ENCODE measurements around the gene TFDP2. TPM values are rescaled to one million over a fixed set of nuclear protein-coding genes. Genes with fewer than 3 reads are reported as not detected.
"Not testable (repeated sequence)": the region's sequence is repeated elsewhere in the genome, so short reads cannot be mapped to it uniquely, and the experiment has no call there.

TFDP2 gene
- total RNA-seq, 4 donors from 2014 or later = 18.2 to 286 (median 64.4) TPM

- no peak overlapping the region for H3K27ac ChIP-seq
- no peak overlapping the region for H3K4me3 ChIP-seq
- no peaks in the 10 kb centered on the region for H3K27me3 ChIP-seq
- intact Hi-C loops (cut with DNase I; ENCODE audit: low total_unique reads) = no loop called here
- DNase-seq = no peak
- no peak for TF ChIP-seq CTCF (IDR thresholded peaks at IDR 0.05)
- TF ChIP-seq POLR2A (IDR thresholded peaks at IDR 0.05) = no peak
- H3K9me3 ChIP-seq = no peaks in the 10 kb centered on the region
- no peaks in the 10 kb centered on the region for H3K36me3 ChIP-seq
- H3K4me1 ChIP-seq = peaks cover 0 to 7% of the 10 kb centered on the region in 2 donors
Measured at GRCh38 chr3:142151828-142152227, 2.5 kb upstream of the TFDP2 start.

DNA sequence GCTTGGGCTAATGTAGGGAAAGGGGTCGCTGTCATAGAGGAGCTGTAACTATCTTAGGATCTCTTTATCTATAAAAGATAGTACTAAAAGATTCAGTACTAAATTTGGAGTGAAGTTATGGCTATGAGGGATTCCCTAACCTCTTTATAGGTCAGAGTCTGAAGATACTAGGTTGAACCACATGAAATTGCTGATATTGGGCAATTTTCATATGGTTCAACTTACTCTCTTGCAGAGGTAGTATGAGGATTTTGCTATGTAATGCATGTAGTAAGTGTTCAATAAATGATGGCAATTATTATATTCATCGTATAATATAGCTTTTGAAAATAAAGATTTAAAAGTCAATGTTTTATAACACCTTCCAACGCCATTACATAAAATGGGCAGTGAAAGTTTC, 1.9 kb upstream of the TFDP2 start:
- no peak for TF ChIP-seq CTCF (IDR thresholded peaks at IDR 0.05)
- TF ChIP-seq POLR2A (IDR thresholded peaks at IDR 0.05) = no peak
- no peak for DNase-seq

GRCh38 chr3:142150271-142150670, 927 bp upstream of the TFDP2 start:
- TF ChIP-seq POLR2A (IDR thresholded peaks at IDR 0.05) (no peak), CTCF (IDR thresholded peaks at IDR 0.05) (no peak)
- no peak for DNase-seq
- Histone ChIP-seq H3K27me3 (no peaks in the 10 kb centered on the region), H3K36me3 (no peaks in the 10 kb centered on the region), H3K4me1 (peaks cover 0 to 7% of the 10 kb centered on the region in 2 donors), H3K4me3 (no peak overlapping the region), H3K27ac (no peak overlapping the region), H3K9me3 (no peaks in the 10 kb centered on the region)
- intact Hi-C loops (cut with DNase I; ENCODE audit: low total_unique reads) = no loop called here

More for the DNA sequence above, 1.9 kb upstream of the TFDP2 start:
- no peak overlapping the region for H3K27ac ChIP-seq
- no peaks in the 10 kb centered on the region for H3K27me3 ChIP-seq
- intact Hi-C loops (cut with DNase I; ENCODE audit: low total_unique reads) = no loop called here
- H3K9me3 ChIP-seq = no peaks in the 10 kb centered on the region
- peaks cover 0 to 7% of the 10 kb centered on the region in 2 donors for H3K4me1 ChIP-seq
- no peaks in the 10 kb centered on the region for H3K36me3 ChIP-seq
- H3K4me3 ChIP-seq = no peak overlapping the region

DNA sequence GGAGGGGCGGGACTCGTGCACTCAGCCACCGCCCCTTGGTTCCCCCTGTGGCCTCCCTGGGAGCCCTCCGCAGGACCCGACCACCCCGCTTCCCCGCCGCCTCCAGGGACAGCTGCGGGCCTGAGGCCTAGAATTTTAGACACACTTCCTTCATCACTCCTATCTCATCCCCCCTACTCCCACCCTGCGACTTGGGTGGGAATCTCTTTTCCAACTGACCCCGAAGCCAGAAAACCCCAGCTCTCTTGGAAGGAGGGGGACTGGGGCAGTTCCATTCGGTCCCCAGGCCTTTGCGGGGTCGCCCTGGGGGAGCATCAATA, 289 bp upstream of the TFDP2 start:
- peak overlapping the region; percentile 72 to 79 for H3K4me3 ChIP-seq
- H3K27me3 ChIP-seq = no peaks in the 10 kb centered on the region
- no peaks in the 10 kb centered on the region for H3K9me3 ChIP-seq
- intact Hi-C loops (cut with DNase I; ENCODE audit: low total_unique reads) = no loop called here
- H3K4me1 ChIP-seq = peaks cover 0 to 7% of the 10 kb centered on the region in 2 donors
- peak overlapping the region; percentile 84 to 91 for H3K27ac ChIP-seq
- no peaks in the 10 kb centered on the region for H3K36me3 ChIP-seq
- no peak for DNase-seq
- no peak for TF ChIP-seq CTCF (IDR thresholded peaks at IDR 0.05)

DNA sequence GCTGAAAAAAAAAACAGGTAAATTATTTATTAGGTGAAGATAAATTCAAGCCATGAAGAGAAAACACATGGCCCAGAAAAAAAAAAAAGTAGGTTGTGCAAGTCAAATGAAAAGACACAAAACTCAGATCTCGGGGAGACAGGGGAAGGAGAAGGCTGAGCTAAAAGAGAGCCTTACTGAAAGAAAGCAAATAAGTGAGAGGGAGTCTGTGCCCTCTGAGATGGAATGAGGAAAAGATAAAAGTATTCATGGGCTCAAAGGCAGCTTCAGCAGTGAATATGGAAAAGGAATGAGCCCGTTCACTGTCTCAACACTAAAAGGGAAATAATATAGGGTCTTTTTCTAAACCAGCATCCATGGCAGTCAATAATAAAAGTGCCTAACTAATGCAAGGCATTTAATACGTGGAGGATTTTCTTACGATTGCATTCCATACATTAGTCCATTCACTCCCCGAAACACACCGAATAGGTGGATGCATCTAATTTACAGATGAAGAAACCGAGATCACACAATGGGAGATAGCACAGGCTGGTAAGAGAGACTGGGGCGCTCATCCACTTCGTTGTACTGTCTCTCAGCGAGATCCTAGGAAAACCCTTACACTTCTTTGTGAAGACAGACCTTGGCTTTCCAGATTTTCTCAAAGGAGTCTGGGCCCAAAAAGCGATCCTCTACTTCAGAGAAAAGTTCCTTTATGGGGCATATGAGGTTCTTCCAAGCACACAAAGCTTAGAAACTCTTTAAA, 1.1 kb downstream of the TFDP2 start:
- H3K9me3 ChIP-seq = no peaks in the 10 kb centered on the region
- H3K27ac ChIP-seq = peak overlapping the region; percentile 84 to 91
- no peaks in the 10 kb centered on the region for H3K36me3 ChIP-seq
- no peaks in the 10 kb centered on the region for H3K27me3 ChIP-seq
- peaks cover 0 to 7% of the 10 kb centered on the region in 2 donors for H3K4me1 ChIP-seq
- intact Hi-C loops (cut with DNase I; ENCODE audit: low total_unique reads) = no loop called here
- no peak for DNase-seq
- H3K4me3 ChIP-seq = peak overlapping the region; percentile 72 to 79
- TF ChIP-seq POLR2A (IDR thresholded peaks at IDR 0.05) (no peak), CTCF (IDR thresholded peaks at IDR 0.05) (no peak)

- H3K4me3 ChIP-seq; H3K36me3 ChIP-seq; DNase-seq; H3K27ac ChIP-seq; H3K4me1 ChIP-seq; H3K27me3 ChIP-seq; intact Hi-C loops (cut with DNase I; ENCODE audit: low total_unique reads); H3K9me3 ChIP-seq: not testable (repeated sequence)
Measured at GRCh38 chr3:142144587-142144986, 4.8 kb downstream of the TFDP2 start.

DNA sequence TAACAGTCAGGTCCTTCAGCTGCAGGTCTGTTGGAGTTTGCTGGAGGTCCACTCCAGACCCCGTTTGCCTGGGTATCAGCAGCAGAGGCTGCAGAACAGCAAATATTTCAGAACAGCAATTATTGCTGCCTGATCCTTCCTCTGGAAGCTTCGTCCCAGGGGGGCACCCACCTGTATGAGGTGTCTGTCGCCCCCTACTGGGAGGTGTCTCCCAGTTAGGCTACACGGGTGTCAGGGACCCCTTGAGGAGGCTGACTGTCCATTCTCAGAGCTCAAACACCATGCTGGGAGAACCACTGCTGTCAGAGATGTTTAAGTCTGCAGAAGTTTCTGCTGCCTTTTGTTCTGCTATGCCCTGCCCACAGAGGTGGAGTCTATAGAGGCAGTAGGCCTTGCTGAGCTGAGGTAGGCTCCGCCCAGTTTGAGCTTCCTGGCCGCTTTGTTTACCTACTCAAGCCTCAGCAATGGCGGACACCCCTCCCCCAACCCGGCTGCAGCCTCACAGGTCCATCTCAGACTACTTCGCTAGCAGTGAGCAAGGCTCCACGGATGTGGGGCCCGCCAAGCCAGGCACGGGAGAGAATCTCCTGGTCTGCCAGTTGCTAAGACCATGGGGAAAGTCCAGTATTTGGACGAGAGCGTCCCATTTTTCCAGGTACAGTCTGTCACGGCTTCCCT, 8.6 kb downstream of the TFDP2 start:
- H3K4me3 ChIP-seq; H3K4me1 ChIP-seq; H3K27ac ChIP-seq; H3K27me3 ChIP-seq; DNase-seq; H3K36me3 ChIP-seq; intact Hi-C loops (cut with DNase I; ENCODE audit: low total_unique reads); H3K9me3 ChIP-seq: not testable (repeated sequence)

DNA sequence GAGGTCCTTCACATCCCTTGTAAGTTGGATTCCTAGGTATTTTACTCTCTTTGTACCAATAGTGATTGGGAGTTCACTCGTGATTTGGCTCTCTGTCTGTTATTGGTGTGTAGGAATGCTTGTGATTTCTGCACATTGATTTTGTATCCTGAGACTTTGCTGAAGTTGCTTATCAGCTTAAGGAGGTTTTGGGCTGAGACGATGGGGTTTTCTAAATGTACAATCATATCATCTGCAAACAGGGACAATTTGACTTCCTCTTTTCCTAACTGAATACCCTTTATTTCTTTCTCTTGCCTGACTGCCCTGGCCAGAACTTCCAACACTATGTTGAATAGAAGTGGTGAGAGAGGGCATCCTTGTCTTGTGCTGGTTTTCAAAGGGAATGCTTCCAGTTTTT, 12.3 kb downstream of the TFDP2 start:
- H3K4me1 ChIP-seq; H3K9me3 ChIP-seq; H3K27me3 ChIP-seq; H3K36me3 ChIP-seq; H3K4me3 ChIP-seq; DNase-seq; H3K27ac ChIP-seq; intact Hi-C loops (cut with DNase I; ENCODE audit: low total_unique reads): not testable (repeated sequence)
